Measurements from ENCODE around the gene PATL1.

Gene PATL1

GRCh38 chr11:59615120-59615636, 53.7 kb downstream of the PATL1 start:
- no peak for DNase-seq (ENCODE audit: low read depth)

- no peak for DNase-seq (ENCODE audit: low read depth)
Observed at GRCh38 chr11:59614277-59615119, 54.3 kb downstream of the PATL1 start.

GRCh38 chr11:59611570-59612565, 57.0 kb downstream of the PATL1 start:
- DNase-seq (ENCODE audit: low read depth), result no peak

- DNase-seq (ENCODE audit: low read depth), result no peak
Observed at GRCh38 chr11:59610289-59610688, 58.5 kb downstream of the PATL1 start.

- no peak for DNase-seq (ENCODE audit: low read depth)
Observed at GRCh38 chr11:59607703-59608454, 61.0 kb downstream of the PATL1 start.

GRCh38 chr11:59602432-59602831, 66.4 kb downstream of the PATL1 start:
- no peak for DNase-seq (ENCODE audit: low read depth)

GRCh38 chr11:59601788-59602187, 67.0 kb downstream of the PATL1 start:
- DNase-seq (ENCODE audit: low read depth), result no peak

- no peak for DNase-seq (ENCODE audit: low read depth)
Observed at GRCh38 chr11:59600636-59601035, 68.2 kb downstream of the PATL1 start.

- DNase-seq (ENCODE audit: low read depth), result no peak
Observed at GRCh38 chr11:59600234-59600633, 68.6 kb downstream of the PATL1 start.

- no peak for DNase-seq (ENCODE audit: low read depth)
Observed at GRCh38 chr11:59598961-59599360, 69.9 kb downstream of the PATL1 start.
